Measurements from ENCODE around the gene CAMTA1.

The CAMTA1 gene

DNA sequence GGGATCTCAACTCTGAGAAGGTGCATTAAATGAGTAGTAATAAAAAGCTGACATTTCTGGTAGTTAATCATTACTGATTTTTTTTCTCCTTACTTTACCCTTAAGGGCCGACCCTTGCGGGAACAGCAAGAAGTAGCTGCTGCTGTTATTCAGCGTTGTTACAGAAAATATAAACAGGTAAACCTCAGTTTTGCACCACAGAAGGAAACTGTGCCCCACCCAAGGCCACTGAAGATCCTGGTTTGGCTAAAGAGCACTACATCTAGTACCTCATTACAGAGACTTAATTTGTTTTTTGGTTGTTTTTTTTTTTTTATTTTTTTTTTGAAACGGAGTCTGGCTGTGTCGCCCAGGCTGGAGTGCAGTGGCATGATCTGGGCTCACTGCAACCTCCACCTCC lies 962.4 kb downstream of the CAMTA1 start:
- no peaks in the 10 kb centered on the region for H3K27me3 ChIP-seq (ENCODE audit: low read length)
- no peak overlapping the region for H3K4me3 ChIP-seq (ENCODE audit: insufficient read depth, low read length, poor library complexity, severe bottlenecking)

DNA sequence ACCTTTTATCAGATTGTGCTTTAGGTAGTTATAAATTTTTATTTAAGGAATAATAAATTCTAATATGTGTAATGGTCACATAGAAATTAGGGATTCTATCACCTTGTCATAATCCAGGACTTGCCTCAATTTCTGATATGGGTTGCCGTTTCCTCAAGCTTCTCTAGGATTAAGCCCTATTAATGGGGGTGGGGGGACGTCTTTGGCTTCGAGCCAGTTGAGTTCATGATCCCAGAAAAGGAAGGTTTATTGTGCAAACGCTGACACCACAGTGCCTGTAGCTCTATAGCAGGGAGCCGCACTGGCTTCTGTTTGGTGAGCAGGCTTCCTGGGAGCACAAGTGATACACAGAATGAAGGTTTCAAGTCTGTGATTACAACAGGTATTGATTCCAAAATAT lies 963.9 kb downstream of the CAMTA1 start:
- H3K9me3 ChIP-seq (ENCODE audit: insufficient read depth, low read length), result no peaks in the 10 kb centered on the region
- no peaks in the 10 kb centered on the region for H4K20me1 ChIP-seq (ENCODE audit: low read depth, low read length)
- H3K36me3 ChIP-seq (ENCODE audit: low read length), result no peaks in the 10 kb centered on the region
- H3K9ac ChIP-seq (ENCODE audit: low read length), result no peak overlapping the region
- no peaks in the 10 kb centered on the region for H3F3A ChIP-seq (ENCODE audit: insufficient read depth)
- H3K27me3 ChIP-seq (ENCODE audit: low read length), result no peaks in the 10 kb centered on the region
- TF ChIP-seq, protein P1, sequence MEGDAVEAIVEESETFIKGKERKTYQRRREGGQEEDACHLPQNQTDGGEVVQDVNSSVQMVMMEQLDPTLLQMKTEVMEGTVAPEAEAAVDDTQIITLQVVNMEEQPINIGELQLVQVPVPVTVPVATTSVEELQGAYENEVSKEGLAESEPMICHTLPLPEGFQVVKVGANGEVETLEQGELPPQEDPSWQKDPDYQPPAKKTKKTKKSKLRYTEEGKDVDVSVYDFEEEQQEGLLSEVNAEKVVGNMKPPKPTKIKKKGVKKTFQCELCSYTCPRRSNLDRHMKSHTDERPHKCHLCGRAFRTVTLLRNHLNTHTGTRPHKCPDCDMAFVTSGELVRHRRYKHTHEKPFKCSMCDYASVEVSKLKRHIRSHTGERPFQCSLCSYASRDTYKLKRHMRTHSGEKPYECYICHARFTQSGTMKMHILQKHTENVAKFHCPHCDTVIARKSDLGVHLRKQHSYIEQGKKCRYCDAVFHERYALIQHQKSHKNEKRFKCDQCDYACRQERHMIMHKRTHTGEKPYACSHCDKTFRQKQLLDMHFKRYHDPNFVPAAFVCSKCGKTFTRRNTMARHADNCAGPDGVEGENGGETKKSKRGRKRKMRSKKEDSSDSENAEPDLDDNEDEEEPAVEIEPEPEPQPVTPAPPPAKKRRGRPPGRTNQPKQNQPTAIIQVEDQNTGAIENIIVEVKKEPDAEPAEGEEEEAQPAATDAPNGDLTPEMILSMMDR (IDR thresholded peaks at IDR 0.05; ENCODE audit: insufficient read depth, low read length, poor library complexity, severe bottlenecking), result no peak
- no peak for TF ChIP-seq EZH2phosphoT487 (conservative IDR thresholded peaks at IDR 0.05; ENCODE audit: low read length)
- no peaks in the 10 kb centered on the region for H3K9me2 ChIP-seq (replicated peaks; ENCODE audit: insufficient read depth, low read length)
- H3K79me2 ChIP-seq (ENCODE audit: insufficient read depth, low read length), result no peaks in the 10 kb centered on the region
- H2AFZ ChIP-seq (ENCODE audit: low read depth, low read length, severe bottlenecking), result no peak overlapping the region
- no peak overlapping the region for H3K4me3 ChIP-seq (ENCODE audit: insufficient read depth, low read length, poor library complexity, severe bottlenecking)
- H3K27ac ChIP-seq (ENCODE audit: low read depth, low read length), result no peak overlapping the region
- no peak overlapping the region for H3K4me2 ChIP-seq (ENCODE audit: low read depth, low read length, poor library complexity, severe bottlenecking)

More for the DNA sequence above, 962.4 kb downstream of the CAMTA1 start:
- no peak overlapping the region for H3K4me2 ChIP-seq (ENCODE audit: low read depth, low read length, poor library complexity, severe bottlenecking)
- H2AFZ ChIP-seq (ENCODE audit: low read depth, low read length, severe bottlenecking), result no peak overlapping the region
- no peak overlapping the region for H3K27ac ChIP-seq (ENCODE audit: low read depth, low read length)
- H3F3A ChIP-seq (ENCODE audit: insufficient read depth), result no peaks in the 10 kb centered on the region
- H3K9me3 ChIP-seq (ENCODE audit: insufficient read depth, low read length), result no peaks in the 10 kb centered on the region
- H3K9me2 ChIP-seq (replicated peaks; ENCODE audit: insufficient read depth, low read length), result no peaks in the 10 kb centered on the region
- no peaks in the 10 kb centered on the region for H3K36me3 ChIP-seq (ENCODE audit: low read length)
- H4K20me1 ChIP-seq (ENCODE audit: low read depth, low read length), result no peaks in the 10 kb centered on the region
- H3K79me2 ChIP-seq (ENCODE audit: insufficient read depth, low read length), result no peaks in the 10 kb centered on the region
- H3K9ac ChIP-seq (ENCODE audit: low read length), result no peak overlapping the region
- TF ChIP-seq, protein P1 (IDR thresholded peaks at IDR 0.05; ENCODE audit: insufficient read depth, low read length, poor library complexity, severe bottlenecking), result no peak
- no peak for TF ChIP-seq EZH2phosphoT487 (conservative IDR thresholded peaks at IDR 0.05; ENCODE audit: low read length)

DNA sequence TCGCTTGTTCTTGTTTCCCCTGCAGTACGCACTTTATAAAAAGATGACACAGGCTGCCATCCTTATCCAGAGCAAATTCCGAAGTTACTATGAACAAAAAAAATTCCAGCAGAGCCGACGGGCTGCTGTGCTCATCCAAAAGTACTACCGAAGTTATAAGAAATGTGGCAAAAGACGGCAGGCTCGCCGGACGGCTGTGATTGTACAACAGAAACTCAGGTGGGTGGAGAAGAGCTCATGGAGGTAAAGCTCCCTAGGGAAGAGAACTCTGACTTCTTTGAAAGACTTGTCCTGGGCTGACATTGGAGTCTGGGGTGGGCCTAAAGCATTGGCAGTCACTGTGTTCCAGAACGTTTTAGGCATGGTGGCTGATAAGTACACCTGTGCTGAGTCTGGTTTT lies 965.9 kb downstream of the CAMTA1 start:
- Histone ChIP-seq H4K20me1 (ENCODE audit: low read depth, low read length) (no peaks in the 10 kb centered on the region), H3K4me2 (ENCODE audit: low read depth, low read length, poor library complexity, severe bottlenecking) (no peak overlapping the region), H3K27me3 (ENCODE audit: low read length) (no peaks in the 10 kb centered on the region), H3F3A (ENCODE audit: insufficient read depth) (no peaks in the 10 kb centered on the region), H3K27ac (ENCODE audit: low read depth, low read length) (no peak overlapping the region), H3K9me3 (ENCODE audit: insufficient read depth, low read length) (no peaks in the 10 kb centered on the region), H3K9me2 (replicated peaks; ENCODE audit: insufficient read depth, low read length) (no peaks in the 10 kb centered on the region), H3K79me2 (ENCODE audit: insufficient read depth, low read length) (no peaks in the 10 kb centered on the region), H3K36me3 (ENCODE audit: low read length) (no peaks in the 10 kb centered on the region), H3K9ac (ENCODE audit: low read length) (no peak overlapping the region), H2AFZ (ENCODE audit: low read depth, low read length, severe bottlenecking) (no peak overlapping the region), H3K4me3 (ENCODE audit: insufficient read depth, low read length, poor library complexity, severe bottlenecking) (no peak overlapping the region)
- TF ChIP-seq, protein P1 (IDR thresholded peaks at IDR 0.05; ENCODE audit: insufficient read depth, low read length, poor library complexity, severe bottlenecking), result no peak
- TF ChIP-seq EZH2phosphoT487 (conservative IDR thresholded peaks at IDR 0.05; ENCODE audit: low read length), result no peak

All from SU-DHL-6 (cell line).